Measurements from ENCODE around the gene LCNL1.

DNA sequence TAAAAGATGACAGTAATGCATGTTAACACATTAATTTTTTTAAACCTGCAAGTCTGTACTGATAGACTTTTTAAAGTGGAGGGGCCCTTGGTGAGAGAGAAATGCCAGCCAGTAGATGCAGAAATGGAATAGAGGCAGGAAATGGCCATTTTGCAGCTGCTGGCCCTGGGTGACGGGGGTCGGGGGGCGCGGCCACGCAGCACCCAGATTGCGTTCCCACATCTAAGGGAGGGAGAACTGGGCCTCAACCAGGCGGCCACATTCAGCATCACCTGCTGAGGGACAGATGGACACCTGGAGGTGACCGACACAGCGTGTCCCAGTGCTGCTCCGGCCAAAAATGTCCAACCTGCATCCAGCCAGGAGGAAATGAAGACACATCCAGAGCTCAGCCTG lies 19.9 kb downstream of the LCNL1 start:
- TF ChIP-seq, protein P1, sequence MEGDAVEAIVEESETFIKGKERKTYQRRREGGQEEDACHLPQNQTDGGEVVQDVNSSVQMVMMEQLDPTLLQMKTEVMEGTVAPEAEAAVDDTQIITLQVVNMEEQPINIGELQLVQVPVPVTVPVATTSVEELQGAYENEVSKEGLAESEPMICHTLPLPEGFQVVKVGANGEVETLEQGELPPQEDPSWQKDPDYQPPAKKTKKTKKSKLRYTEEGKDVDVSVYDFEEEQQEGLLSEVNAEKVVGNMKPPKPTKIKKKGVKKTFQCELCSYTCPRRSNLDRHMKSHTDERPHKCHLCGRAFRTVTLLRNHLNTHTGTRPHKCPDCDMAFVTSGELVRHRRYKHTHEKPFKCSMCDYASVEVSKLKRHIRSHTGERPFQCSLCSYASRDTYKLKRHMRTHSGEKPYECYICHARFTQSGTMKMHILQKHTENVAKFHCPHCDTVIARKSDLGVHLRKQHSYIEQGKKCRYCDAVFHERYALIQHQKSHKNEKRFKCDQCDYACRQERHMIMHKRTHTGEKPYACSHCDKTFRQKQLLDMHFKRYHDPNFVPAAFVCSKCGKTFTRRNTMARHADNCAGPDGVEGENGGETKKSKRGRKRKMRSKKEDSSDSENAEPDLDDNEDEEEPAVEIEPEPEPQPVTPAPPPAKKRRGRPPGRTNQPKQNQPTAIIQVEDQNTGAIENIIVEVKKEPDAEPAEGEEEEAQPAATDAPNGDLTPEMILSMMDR (IDR thresholded peaks at IDR 0.05) = no peak
- TF ChIP-seq POLR2A (IDR thresholded peaks at IDR 0.05) = no peak

All from Peyer's patch (tissue), 4 donors.